Endothelial cell of umbilical vein (primary cell): Measurements from ENCODE around the gene TBL3. TPM values are rescaled to one million over a fixed set of nuclear protein-coding genes. Genes with fewer than 3 reads are reported as not detected.

Experiments used
- BruUV-seq: library from RNA; stranded (reverse); fragments of 400-500 nt; replicated peaks from 2 replicates; lab custom pipeline; 2021; lab: Mats Ljungman, UMichigan
- CTCF ChIA-PET: fragments of 300-600, 350-600 bp; sonication (Branson Sonifier 250); formaldehyde crosslinking; loops from one replicate; lab custom pipeline; 2021; ENCODE audit warnings: antibody characterized with exemption, inconsistent platforms; lab: Charles Lee
- POLR2A ChIA-PET: fragments of 300-600, 350-600 bp; sonication (Branson Sonifier 250); formaldehyde crosslinking; loops from one replicate; lab custom pipeline; 2021; ENCODE audit warnings: antibody characterized with exemption, inconsistent platforms; lab: Charles Lee
- DNase-seq: peaks from one replicate; pipeline ENCODE4 v3.0.0-alpha.2; 2011; ENCODE audit warnings: low read depth, low spot score
- FAIRE-seq: peaks from 2 replicates; lab custom pipeline; 2011; peaks lifted over from hg19 to GRCh38; lab: Jason Lieb, UNC
- H2AFZ ChIP-seq: 2 replicates; pipeline ENCODE4 v1.6.0; 2012; ENCODE audit warnings: low read depth, low read length, control low read depth, inconsistent platforms
- H3K27ac ChIP-seq: 2 replicates; pipeline ENCODE4 v1.5.1; 2011; ENCODE audit warnings: low read depth, mild to moderate bottlenecking, control low read depth, low read length, moderate library complexity; ENCODE audit not compliant: insufficient read depth
- H3K27me3 ChIP-seq, 2 experiments: 2 replicates each; pipeline versions ENCODE4 v1.6.0 to v1.6.1; 2011; ENCODE audit warnings: low read length in 2 of 2, mixed read lengths in 1 of 2; ENCODE audit not compliant: control insufficient read depth in 2 of 2, insufficient read depth in 2 of 2
- H3K36me3 ChIP-seq, 2 experiments: 2 replicates in 1 of 2; 3 replicates in 1 of 2; pipeline ENCODE4 v1.5.1; 2011; ENCODE audit warnings: low read length in 2 of 2, mild to moderate bottlenecking in 1 of 2, moderate library complexity in 1 of 2; ENCODE audit not compliant: control insufficient read depth in 2 of 2, insufficient read depth in 2 of 2; ENCODE audit errors: extremely low read depth in 1 of 2
- H3K4me1 ChIP-seq: 3 replicates; pipeline ENCODE4 v1.5.1; 2011; ENCODE audit warnings: mild to moderate bottlenecking, low read length; ENCODE audit not compliant: control insufficient read depth, insufficient read depth; ENCODE audit errors: extremely low read depth
- H3K4me2 ChIP-seq: 2 replicates; pipeline ENCODE4 v1.6.1; 2011; ENCODE audit warnings: low read length, control low read depth, mixed read lengths; ENCODE audit not compliant: insufficient read depth
- H3K4me3 ChIP-seq, 3 experiments: fragments of 200-600 bp in 1 of 3; sonication (generic), shearing (Covaris generic) in 1 of 3; replicated peaks in 1 of 3; 2 replicates each; pipeline ENCODE4 v1.5.1; 2011 to 2016; ENCODE audit warnings: control low read depth in 3 of 3, low read length in 3 of 3, mild to moderate bottlenecking in 2 of 3, inconsistent platforms in 1 of 3, low read depth in 1 of 3, moderate library complexity in 1 of 3; ENCODE audit not compliant: insufficient read depth in 1 of 3
- H3K79me2 ChIP-seq: 2 replicates; pipeline ENCODE4 v1.6.0; 2012; ENCODE audit warnings: low read length, inconsistent platforms; ENCODE audit not compliant: control insufficient read depth, insufficient read depth
- H3K9ac ChIP-seq: replicated peaks from 2 replicates; pipeline ENCODE3; 2011; ENCODE audit warnings: low read length, control low read depth; ENCODE audit not compliant: insufficient read depth; ENCODE audit errors: extremely low read depth
- H3K9me1 ChIP-seq: replicated peaks from 3 replicates; pipeline ENCODE4 v1.6.0; 2011; ENCODE audit warnings: mild to moderate bottlenecking, low read length; ENCODE audit not compliant: control insufficient read depth, insufficient read depth; ENCODE audit errors: extremely low read depth
- H3K9me3 ChIP-seq: replicated peaks from 2 replicates; pipeline ENCODE4 v1.5.1; 2012; ENCODE audit warnings: low read length, inconsistent platforms; ENCODE audit not compliant: control insufficient read depth, insufficient read depth
- H4K20me1 ChIP-seq: replicated peaks from 2 replicates; pipeline ENCODE3; 2011; ENCODE audit warnings: mild to moderate bottlenecking, low read length; ENCODE audit not compliant: control insufficient read depth, insufficient read depth; ENCODE audit errors: extremely low read depth
- CTCF ChIP-seq, 2 donors: IDR thresholded peaks; 1 replicate in 1 of 2; 2 replicates in 1 of 2; pipeline ENCODE4 v1.5.1; 2011; ENCODE audit warnings: low read length in 2 of 2, mild to moderate bottlenecking in 2 of 2, moderate library complexity in 2 of 2, control low read depth in 1 of 2, inconsistent platforms in 1 of 2, low read depth in 1 of 2; ENCODE audit not compliant: insufficient read depth in 1 of 2; ENCODE audit errors: extremely low read depth in 1 of 2
- EZH2 ChIP-seq: IDR thresholded peaks from 2 replicates; pipeline ENCODE4 v1.6.1; 2012; ENCODE audit warnings: borderline replicate concordance, low read depth, mild to moderate bottlenecking, moderate library complexity, low read length, inconsistent platforms; ENCODE audit not compliant: severe bottlenecking
- FOS ChIP-seq: IDR thresholded peaks from 2 replicates; pipeline ENCODE4 v1.6.1; 2011; ENCODE audit warnings: mild to moderate bottlenecking, low read length, moderate library complexity, borderline replicate concordance; ENCODE audit not compliant: insufficient read depth
- GATA2 ChIP-seq: IDR thresholded peaks from 2 replicates; pipeline ENCODE4 v1.7.0; 2011; ENCODE audit warnings: low read depth, mild to moderate bottlenecking, moderate library complexity, mixed read lengths, low read length; ENCODE audit not compliant: insufficient read length, insufficient read depth
- JUN ChIP-seq: IDR thresholded peaks from 2 replicates; pipeline ENCODE4 v1.6.1; 2011; ENCODE audit warnings: borderline replicate concordance, low read depth; ENCODE audit not compliant: insufficient read length, insufficient read depth
- MAX ChIP-seq: IDR thresholded peaks from 2 replicates; pipeline ENCODE4 v1.6.1; 2011; ENCODE audit not compliant: insufficient read depth, insufficient read length
- MYC ChIP-seq: IDR thresholded peaks from one replicate; pipeline ENCODE4 v1.6.1; 2011; ENCODE audit warnings: mild to moderate bottlenecking, low read depth, low read length
- POLR2A ChIP-seq: IDR thresholded peaks from 2 replicates; pipeline ENCODE4 v1.6.1; 2012; ENCODE audit warnings: low read depth, mild to moderate bottlenecking, control low read depth, low read length
- POLR2AphosphoS5 ChIP-seq: IDR thresholded peaks from 2 replicates; pipeline ENCODE4 v1.6.1; 2012; ENCODE audit warnings: low read depth, mild to moderate bottlenecking, control low read depth, low read length, moderate library complexity; ENCODE audit not compliant: insufficient read depth
- dilution Hi-C: fragments of 300-500 bp; cut with MboI; formaldehyde crosslinking; loops from one replicate; pipeline ENCODE4 v1.15.0; 2019; ENCODE audit warnings: low sequenced_read_pairs; ENCODE audit not compliant: extremely low pct_ligation_motif_present
- intact Hi-C: fragments of 100-400 bp; cut with micrococcal nuclease; formaldehyde crosslinking; loops from one replicate; pipeline ENCODE4 v1.10.0; 2022
- polyA plus RNA-seq, 4 experiments: library from polyadenylated mRNA; depleted of rRNA in 3 of 4; stranded (reverse) in 3 of 4; unstranded in 1 of 4; fragments of >200 nt; gene quantifications; 2 replicates each; pipeline versions ENCODE4 v1.2.1 to v1.2.3, GENCODE V29; 2011 to 2012; ENCODE audit warnings: missing spikeins in 1 of 4
- total RNA-seq: library from RNA; stranded (reverse); gene quantifications from 2 replicates; pipeline ENCODE4 v1.2.3, GENCODE V29; 2021

Gene TBL3
- total and polyA plus RNA-seq, 2 donors (not counting 3 experiments of a cell fraction or from before 2014, with no cell fraction given), result 42.2 to 77.1 TPM

- Histone ChIP-seq H3K9me1 (no peaks in the 10 kb centered on the region), H4K20me1 (no peaks in the 10 kb centered on the region), H3K4me2 (peak overlapping the region; percentile 36), H3K4me3 (peak overlapping the region in 2 of 3 experiments; percentile 50 to 53), H3K36me3 (no peaks in the 10 kb centered on the region), H3K9me3 (no peaks in the 10 kb centered on the region), H3K9ac (peak overlapping the region; percentile 23), H3K27me3 (no peaks in the 10 kb centered on the region), H3K27ac (no peak overlapping the region), H3K79me2 (no peaks in the 10 kb centered on the region), H2AFZ (peak overlapping the region; percentile 93), H3K4me1 (no peaks in the 10 kb centered on the region)
- POLR2A ChIA-PET, result no interaction called here
- TF ChIP-seq GATA2, result no peak
- TF ChIP-seq POLR2AphosphoS5, result peak; percentile 66
- TF ChIP-seq POLR2A, result no peak
- no peak for TF ChIP-seq JUN
- no peak for TF ChIP-seq FOS
- no peak for TF ChIP-seq EZH2
- no peak for TF ChIP-seq MYC
- TF ChIP-seq CTCF (IDR thresholded peaks at IDR 0.05; ENCODE audit: extremely low read depth in 1 of 2, insufficient read depth in 1 of 2, low read depth in 1 of 2, low read length in 2 of 2), result peak; percentile 80 to 98
- peak; percentile 45 for TF ChIP-seq MAX
- intact Hi-C loops (loop anchor here (1.0 to 2.0 kb wide), 2 partner anchors 13 to 66 kb away; partner anchors contain the start of gene MSRB1), dilution Hi-C loops (no loop called here)
- CTCF ChIA-PET, result interaction anchor here (0.5 to 1.6 kb wide), 10 partner anchors 13 to 151 kb away, joined by 3 to 12 read pairs (median 4); no protein-coding TSS in a partner anchor
- FAIRE-seq (peak; percentile 74), DNase-seq (peak; percentile 79)
- BruUV-seq, result no TSS peak
These were observed 42.1 kb upstream of the TBL3 start for GRCh38 chr16:1929578-1930337.
